ENCODE measurements around the gene ARGLU1.
A peak's percentile ranks its signal among the peaks of the same experiment; 100 is the strongest.

Gene ARGLU1

GRCh38 chr13:106520251-106521054 lies 47.5 kb downstream of the ARGLU1 start:
- no peak overlapping the region for H3K27ac ChIP-seq
- no peak for DNase-seq
- H3K36me3 ChIP-seq (replicated peaks) = no peaks in the 10 kb centered on the region
- H3K27me3 ChIP-seq (replicated peaks) = no peaks in the 10 kb centered on the region
- TF ChIP-seq CTCF (IDR thresholded peaks at IDR 0.05; ENCODE audit: low read depth, low read length, missing control alignments) = peak; percentile 44
- no peak overlapping the region for H3K4me3 ChIP-seq (ENCODE audit: low read depth, low read length)
- in situ Hi-C loops (cut with HindIII; ENCODE audit: low pct_ligation_motif_present, low sequenced_read_pairs) = no loop called here

GRCh38 chr13:106518512-106518911 lies 49.4 kb downstream of the ARGLU1 start:
- Histone ChIP-seq H3K27me3 (replicated peaks) (no peaks in the 10 kb centered on the region), H3K27ac (no peak overlapping the region), H3K36me3 (replicated peaks) (no peaks in the 10 kb centered on the region), H3K4me3 (ENCODE audit: low read depth, low read length) (no peak overlapping the region)
- no peak for TF ChIP-seq CTCF (IDR thresholded peaks at IDR 0.05; ENCODE audit: low read depth, low read length, missing control alignments)
- in situ Hi-C loops (cut with HindIII; ENCODE audit: low pct_ligation_motif_present, low sequenced_read_pairs) = no loop called here
- DNase-seq = no peak

GRCh38 chr13:106517109-106517847 lies 50.7 kb downstream of the ARGLU1 start:
- no peaks in the 10 kb centered on the region for H3K36me3 ChIP-seq (replicated peaks)
- H3K27ac ChIP-seq = no peak overlapping the region
- no peak for TF ChIP-seq CTCF (IDR thresholded peaks at IDR 0.05; ENCODE audit: low read depth, low read length, missing control alignments)
- no peak for DNase-seq
- no peak overlapping the region for H3K4me3 ChIP-seq (ENCODE audit: low read depth, low read length)
- H3K27me3 ChIP-seq (replicated peaks) = no peaks in the 10 kb centered on the region
- in situ Hi-C loops (cut with HindIII; ENCODE audit: low pct_ligation_motif_present, low sequenced_read_pairs) = no loop called here

GRCh38 chr13:106515635-106516254 lies 52.2 kb downstream of the ARGLU1 start:
- Histone ChIP-seq H3K27me3 (replicated peaks) (no peaks in the 10 kb centered on the region), H3K36me3 (replicated peaks) (peaks cover 7% of the 10 kb centered on the region), H3K4me3 (ENCODE audit: low read depth, low read length) (no peak overlapping the region), H3K27ac (no peak overlapping the region)
- in situ Hi-C loops (cut with HindIII; ENCODE audit: low pct_ligation_motif_present, low sequenced_read_pairs) = no loop called here
- no peak for DNase-seq
- no peak for TF ChIP-seq CTCF (IDR thresholded peaks at IDR 0.05; ENCODE audit: low read depth, low read length, missing control alignments)

- Histone ChIP-seq H3K27ac (no peak overlapping the region), H3K4me3 (ENCODE audit: low read depth, low read length) (no peak overlapping the region), H3K27me3 (replicated peaks) (no peaks in the 10 kb centered on the region), H3K36me3 (replicated peaks) (peaks cover 11% of the 10 kb centered on the region)
- in situ Hi-C loops (cut with HindIII; ENCODE audit: low pct_ligation_motif_present, low sequenced_read_pairs) = no loop called here
- TF ChIP-seq CTCF (IDR thresholded peaks at IDR 0.05; ENCODE audit: low read depth, low read length, missing control alignments) = no peak
- DNase-seq = no peak
These were observed 52.9 kb downstream of the ARGLU1 start for GRCh38 chr13:106514928-106515634.
